GM23338 (cell line): Measurements from ENCODE around the gene CHD2. TPM values are rescaled to one million over a fixed set of nuclear protein-coding genes. Genes with fewer than 3 reads are reported as not detected.

Experiments
- ATAC-seq: fragments of 200-7000 bp; cut with Tn5 transposase; 3 replicates; pipeline ENCODE4 v1.9.1; 2020
- DNase-seq: peaks from one replicate; pipeline ENCODE4 v3.0.0-alpha.2; 2015; ENCODE audit warnings: low spot score
- H2AFZ ChIP-seq: fragments of 200-600 bp; sonication (generic); 2 replicates; pipeline ENCODE4 v1.8.0; 2016; ENCODE audit warnings: antibody characterized with exemption, mild to moderate bottlenecking, moderate library complexity
- H3F3A ChIP-seq: fragments of 200-600 bp; sonication (generic); replicated peaks from 2 replicates; pipeline ENCODE4 v1.8.0; 2017; ENCODE audit warnings: antibody characterized with exemption, mixed run types, low read depth
- H3K27ac ChIP-seq: fragments of 200-600 bp; sonication (generic); 2 replicates; pipeline ENCODE4 v1.6.1; 2016; ENCODE audit warnings: low read depth
- H3K27me3 ChIP-seq: fragments of 200-600 bp; sonication (generic); 2 replicates; pipeline ENCODE4 v1.8.0; 2016; ENCODE audit warnings: mild to moderate bottlenecking, mixed run types, moderate library complexity; ENCODE audit not compliant: insufficient read depth
- H3K36me3 ChIP-seq: fragments of 200-600 bp; sonication (generic); 2 replicates; pipeline ENCODE4 v1.8.0; 2016; ENCODE audit warnings: mild to moderate bottlenecking; ENCODE audit not compliant: insufficient read depth
- H3K4me1 ChIP-seq: fragments of 200-600 bp; sonication (generic); 2 replicates; pipeline ENCODE4 v1.8.0; 2016; ENCODE audit warnings: mild to moderate bottlenecking, moderate library complexity; ENCODE audit not compliant: insufficient read depth
- H3K4me2 ChIP-seq: fragments of 200-600 bp; sonication (generic); 2 replicates; pipeline ENCODE4 v1.7.1; 2017; ENCODE audit warnings: mixed run types
- H3K4me3 ChIP-seq: fragments of 200-600 bp; sonication (generic); 2 replicates; pipeline ENCODE4 v1.6.1; 2016; ENCODE audit warnings: mixed run types
- H3K79me2 ChIP-seq: fragments of 200-600 bp; sonication (generic); replicated peaks from 2 replicates; pipeline ENCODE4 v1.8.0; 2017; ENCODE audit warnings: mild to moderate bottlenecking; ENCODE audit not compliant: insufficient read depth
- H3K9me2 ChIP-seq: fragments of 200-600 bp; sonication (generic); 2 replicates; pipeline ENCODE4 v1.8.0; 2017; ENCODE audit not compliant: insufficient read depth
- H4K20me1 ChIP-seq: fragments of 200-600 bp; sonication (generic); replicated peaks from 2 replicates; pipeline ENCODE4 v1.8.0; 2017; ENCODE audit warnings: mild to moderate bottlenecking; ENCODE audit not compliant: insufficient read depth
- H3K27ac Mint-ChIP-seq: 2 replicates; pipeline ENCODE4 v1.8.0; 2020; ENCODE audit warnings: inconsistent platforms, mild to moderate bottlenecking, moderate library complexity, mixed read lengths
- H3K27me3 Mint-ChIP-seq: 3 replicates; pipeline ENCODE4 v1.8.0; 2022; ENCODE audit warnings: low read depth, mild to moderate bottlenecking, moderate library complexity, mixed read lengths, inconsistent platforms; ENCODE audit not compliant: insufficient read depth, poor library complexity
- H3K36me3 Mint-ChIP-seq: 3 replicates; pipeline ENCODE4 v1.8.0; 2021; ENCODE audit warnings: low read depth, mild to moderate bottlenecking, inconsistent platforms, moderate library complexity, mixed read lengths
- H3K4me1 Mint-ChIP-seq: 3 replicates; pipeline ENCODE4 v1.8.0; 2020; ENCODE audit warnings: mild to moderate bottlenecking, inconsistent platforms, mixed read lengths
- H3K4me3 Mint-ChIP-seq: 3 replicates; pipeline ENCODE4 v1.8.0; 2021; ENCODE audit warnings: moderate library complexity, mild to moderate bottlenecking, inconsistent platforms, mixed read lengths
- H3K9me3 Mint-ChIP-seq: 3 replicates; pipeline ENCODE4 v1.8.0; 2020; ENCODE audit warnings: moderate library complexity, mild to moderate bottlenecking, inconsistent platforms, mixed read lengths
- CREB1 ChIP-seq: fragments of 250-450 bp; sonication (Bioruptor Pico); IDR thresholded peaks from 2 replicates; pipeline ENCODE4 v1.5.0; 2020; ENCODE audit warnings: low read depth, mild to moderate bottlenecking, moderate library complexity
- CTCF ChIP-seq, 2 experiments: fragments of 200-600 bp in 1 of 2; sonication (generic) in 1 of 2; conservative IDR thresholded peaks; 2 replicates each; pipeline versions ENCODE4 v1.5.1 to v1.6.1; 2016 to 2017; ENCODE audit warnings: antibody characterized with exemption in 2 of 2, low read depth in 2 of 2, mild to moderate bottlenecking in 2 of 2, moderate library complexity in 1 of 2
- ETS1 ChIP-seq: IDR thresholded peaks from 2 replicates; pipeline ENCODE4 v1.6.1; 2016; ENCODE audit warnings: antibody characterized with exemption
- EZH2phosphoT487 ChIP-seq: fragments of 200-600 bp; sonication (generic); IDR thresholded peaks from one replicate; pipeline ENCODE4 v1.8.1; 2018; ENCODE audit warnings: antibody characterized with exemption; ENCODE audit not compliant: unreplicated experiment
- JUNB ChIP-seq: IDR thresholded peaks from one replicate; pipeline ENCODE4 v1.6.1; 2016; ENCODE audit warnings: antibody characterized with exemption; ENCODE audit not compliant: unreplicated experiment
- NANOG ChIP-seq: IDR thresholded peaks from 2 replicates; pipeline ENCODE4 v1.6.1; 2016; ENCODE audit warnings: antibody characterized with exemption, borderline replicate concordance
- POLR2AphosphoS5 ChIP-seq: IDR thresholded peaks from 2 replicates; pipeline ENCODE4 v1.6.1; 2016; ENCODE audit warnings: antibody characterized with exemption, low read depth
- STAT1 ChIP-seq: IDR thresholded peaks from one replicate; pipeline ENCODE4 v1.6.1; 2016; ENCODE audit warnings: antibody characterized with exemption; ENCODE audit not compliant: unreplicated experiment
- ZNF114 ChIP-seq: fragments of 250-450 bp; sonication (Bioruptor Pico); IDR thresholded peaks from 2 replicates; pipeline ENCODE4 v1.5.0; 2020; ENCODE audit warnings: mild to moderate bottlenecking, moderate library complexity
- ZNF462 ChIP-seq: fragments of 250-450 bp; sonication (Bioruptor Pico); IDR thresholded peaks from 2 replicates; pipeline ENCODE4 v1.5.0; 2020; ENCODE audit warnings: mild to moderate bottlenecking, moderate library complexity
- polyA plus RNA-seq: library from polyadenylated mRNA; unstranded; fragments of >200 nt; fragmentation: Nextera tagmentation; extraction: Ambion mirVana; gene quantifications from 2 replicates; pipeline ENCODE4 v1.2.1, GENCODE V29; 2016
- total RNA-seq: library from RNA; depleted of rRNA; stranded (reverse); fragments of >200 nt; shearing (Covaris generic); gene quantifications from 2 replicates; pipeline ENCODE4 v1.2.3, GENCODE V29; 2014

Gene CHD2
- total and polyA plus RNA-seq, 2 experiments from 2014 or later: 119 to 130 TPM

GRCh38 chr15:93063796-93064690 lies 163.9 kb downstream of the CHD2 start (continued):
- TF ChIP-seq ZNF462 (CRISPR knock-in tag): no peak
- TF ChIP-seq ZNF114 (CRISPR knock-in tag): no peak
- TF ChIP-seq JUNB: no peak
- TF ChIP-seq CREB1: no peak
- TF ChIP-seq EZH2phosphoT487: no peak
- TF ChIP-seq ETS1: no peak
- no peak for TF ChIP-seq POLR2AphosphoS5
- TF ChIP-seq NANOG: no peak

GRCh38 chr15:93065641-93066045 lies 165.5 kb downstream of the CHD2 start:
- no peaks in the 10 kb centered on the region for H3K9me2 ChIP-seq
- peaks cover 67% of the 10 kb centered on the region for H3K4me1 ChIP-seq
- peaks cover 35% of the 10 kb centered on the region for H4K20me1 ChIP-seq
- H3K4me3 Mint-ChIP-seq: no peak overlapping the region
- H3K9me3 Mint-ChIP-seq: no peaks in the 10 kb centered on the region
- H3K27ac Mint-ChIP-seq: no peak overlapping the region
- peaks cover 9% of the 10 kb centered on the region for H3F3A ChIP-seq
- no peak for ATAC-seq
- H3K27me3 ChIP-seq: no peaks in the 10 kb centered on the region
- H3K79me2 ChIP-seq: peaks cover 87% of the 10 kb centered on the region
- H3K27ac ChIP-seq: no peak overlapping the region
- H2AFZ ChIP-seq: no peak overlapping the region
- 0 out of 2 replicates have a peak, but pooled peaks cover 6% of the 10 kb centered on the region for H3K36me3 ChIP-seq
- peaks cover 85% of the 10 kb centered on the region for H3K4me1 Mint-ChIP-seq
- no peak overlapping the region for H3K4me2 ChIP-seq
- DNase-seq: no peak
- peaks cover 63% of the 10 kb centered on the region for H3K36me3 Mint-ChIP-seq
- no peak overlapping the region for H3K4me3 ChIP-seq
- peaks cover 19% of the 10 kb centered on the region for H3K27me3 Mint-ChIP-seq
- TF ChIP-seq ETS1: no peak
- no peak for TF ChIP-seq ZNF114 (CRISPR knock-in tag)
- no peak for TF ChIP-seq POLR2AphosphoS5
- no peak for TF ChIP-seq STAT1
- TF ChIP-seq CTCF (conservative IDR thresholded peaks at IDR 0.05; ENCODE audit: low read depth in 2 of 2): no peak
